ENCODE results near the gene MAFG. TPM values are rescaled to one million over a fixed set of nuclear protein-coding genes. Genes with fewer than 3 reads are reported as not detected.

The MAFG gene
- total and polyA plus RNA-seq, 9 of the 15 experiments (the other 6 are each of a cell fraction or from before 2014, with no cell fraction given) = 1.1 to 58.1 (median 24.9) TPM

- peaks cover 82% of the 10 kb centered on the region for H3K79me2 ChIP-seq (ENCODE audit: control insufficient read depth, insufficient read depth, low read length)
- H4K20me1 ChIP-seq (replicated peaks; ENCODE audit: control insufficient read depth, insufficient read depth, low read length) = no peaks in the 10 kb centered on the region
- ChIA-PET POLR2A (interaction anchor here (1.1 to 10.5 kb wide), 3 partner anchors 8 to 21 kb away, joined by 3 to 85 read pairs (median 3); no protein-coding TSS in a partner anchor), CTCF (ENCODE audit: low intra/inter-chr PET ratio) (no interaction called here)
- peak overlapping the region; percentile 73 for H3K4me3 ChIP-seq
- 0 out of 3 replicates have a peak, but pooled peaks have one; percentile 5 for ATAC-seq
- H3K9me3 ChIP-seq (replicated peaks; ENCODE audit: control insufficient read depth, insufficient read depth, low read depth, low read length) = no peaks in the 10 kb centered on the region
- H3K27ac ChIP-seq (ENCODE audit: extremely low read depth, low read depth, low read length) = peak overlapping the region; percentile 97
- no peak overlapping the region for H2AFZ ChIP-seq (ENCODE audit: low read depth, low read length)
- WGBS (ENCODE audit: insufficient coverage, low coverage, missing lambda C conversion rate) = 1% methylated on average over 33 of the region's 69 CpGs
- intact Hi-C loops (cut with micrococcal nuclease) (no loop called here), in situ Hi-C loops (cut with MboI) (no loop called here)
- FAIRE-seq = peak; percentile 55
- H3K4me1 ChIP-seq (replicated peaks in 1 of 2; ENCODE audit: control insufficient read depth in 2 of 2, insufficient read depth in 2 of 2, low read length in 2 of 2) = peaks cover 12 to 46% of the 10 kb centered on the region in 2 experiments; a peak in 4 of 5 replicates
- H3K9ac ChIP-seq (ENCODE audit: insufficient read depth in 1 of 2, low read depth in 2 of 2, low read length in 2 of 2) = peak overlapping the region; percentile 93 to 96
- TSS peak; percentile 40 for BruUV-seq (replicated peaks)
- H3K27me3 ChIP-seq (ENCODE audit: control insufficient read depth in 2 of 2, insufficient read depth in 2 of 2, low read length in 2 of 2) = no peaks in the 10 kb centered on the region
- peaks cover 73% of the 10 kb centered on the region for H3K36me3 ChIP-seq (ENCODE audit: control insufficient read depth, insufficient read depth, low read length)
- H3K9me1 ChIP-seq (ENCODE audit: control insufficient read depth, insufficient read depth, low read length) = peaks cover 8% of the 10 kb centered on the region
- H3K4me2 ChIP-seq (ENCODE audit: insufficient read depth, low read length) = peak overlapping the region; percentile 91
- peak in 3 of 4 experiments; percentile 48 to 81 (median 80) for DNase-seq (ENCODE audit: extremely low read depth in 1 of 4, low spot score in 3 of 4)
- TF ChIP-seq EGR1 (conservative IDR thresholded peaks at IDR 0.05) (0 out of 2 replicates have a peak, but pooled peaks have one; percentile 29), NRF1 (conservative IDR thresholded peaks at IDR 0.05 in 1 of 2, IDR thresholded peaks at IDR 0.05 in 1 of 2) (peak in 1 of 2 experiments; percentile 29; a peak in 1 of 4 replicates), KAT7 (CRISPR knock-in tag; IDR thresholded peaks at IDR 0.05; ENCODE audit: borderline replicate concordance) (0 out of 2 replicates have a peak, but pooled peaks have one; percentile 82), ZNF696 (CRISPR knock-in tag; conservative IDR thresholded peaks at IDR 0.05) (no peak), PATZ1 (CRISPR knock-in tag; IDR thresholded peaks at IDR 0.05; ENCODE audit: borderline replicate concordance) (no peak), MBD2 (IDR thresholded peaks at IDR 0.05; ENCODE audit: borderline replicate concordance, low read depth) (no peak), SIN3A (IDR thresholded peaks at IDR 0.05; ENCODE audit: borderline replicate concordance in 2 of 2, control insufficient read depth in 1 of 2, low read depth in 2 of 2, low read length in 2 of 2) (peak in 1 of 2 experiments; percentile 10; a peak in 1 of 4 replicates), ZZZ3 (IDR thresholded peaks at IDR 0.05) (no peak)
- TF ChIP-seq, protein P1, sequence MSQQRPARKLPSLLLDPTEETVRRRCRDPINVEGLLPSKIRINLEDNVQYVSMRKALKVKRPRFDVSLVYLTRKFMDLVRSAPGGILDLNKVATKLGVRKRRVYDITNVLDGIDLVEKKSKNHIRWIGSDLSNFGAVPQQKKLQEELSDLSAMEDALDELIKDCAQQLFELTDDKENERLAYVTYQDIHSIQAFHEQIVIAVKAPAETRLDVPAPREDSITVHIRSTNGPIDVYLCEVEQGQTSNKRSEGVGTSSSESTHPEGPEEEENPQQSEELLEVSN (IDR thresholded peaks at IDR 0.05; ENCODE audit: borderline replicate concordance in 1 of 2, extremely low read depth in 1 of 2, insufficient read depth in 1 of 2, insufficient read length in 1 of 2, low read depth in 1 of 2, low read length in 1 of 2, poor library complexity in 1 of 2, severe bottlenecking in 1 of 2) = peak in 1 of 2 experiments; percentile 22
- TF ChIP-seq, protein P2, sequence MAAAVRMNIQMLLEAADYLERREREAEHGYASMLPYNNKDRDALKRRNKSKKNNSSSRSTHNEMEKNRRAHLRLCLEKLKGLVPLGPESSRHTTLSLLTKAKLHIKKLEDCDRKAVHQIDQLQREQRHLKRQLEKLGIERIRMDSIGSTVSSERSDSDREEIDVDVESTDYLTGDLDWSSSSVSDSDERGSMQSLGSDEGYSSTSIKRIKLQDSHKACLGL (CRISPR knock-in tag; IDR thresholded peaks at IDR 0.05; ENCODE audit: borderline replicate concordance, poor library complexity, severe bottlenecking) = no peak
- TF ChIP-seq, protein P3, sequence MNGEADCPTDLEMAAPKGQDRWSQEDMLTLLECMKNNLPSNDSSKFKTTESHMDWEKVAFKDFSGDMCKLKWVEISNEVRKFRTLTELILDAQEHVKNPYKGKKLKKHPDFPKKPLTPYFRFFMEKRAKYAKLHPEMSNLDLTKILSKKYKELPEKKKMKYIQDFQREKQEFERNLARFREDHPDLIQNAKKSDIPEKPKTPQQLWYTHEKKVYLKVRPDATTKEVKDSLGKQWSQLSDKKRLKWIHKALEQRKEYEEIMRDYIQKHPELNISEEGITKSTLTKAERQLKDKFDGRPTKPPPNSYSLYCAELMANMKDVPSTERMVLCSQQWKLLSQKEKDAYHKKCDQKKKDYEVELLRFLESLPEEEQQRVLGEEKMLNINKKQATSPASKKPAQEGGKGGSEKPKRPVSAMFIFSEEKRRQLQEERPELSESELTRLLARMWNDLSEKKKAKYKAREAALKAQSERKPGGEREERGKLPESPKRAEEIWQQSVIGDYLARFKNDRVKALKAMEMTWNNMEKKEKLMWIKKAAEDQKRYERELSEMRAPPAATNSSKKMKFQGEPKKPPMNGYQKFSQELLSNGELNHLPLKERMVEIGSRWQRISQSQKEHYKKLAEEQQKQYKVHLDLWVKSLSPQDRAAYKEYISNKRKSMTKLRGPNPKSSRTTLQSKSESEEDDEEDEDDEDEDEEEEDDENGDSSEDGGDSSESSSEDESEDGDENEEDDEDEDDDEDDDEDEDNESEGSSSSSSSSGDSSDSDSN (IDR thresholded peaks at IDR 0.05; ENCODE audit: borderline replicate concordance in 1 of 2, low read depth in 2 of 2, low read length in 2 of 2) = peak in 1 of 2 experiments; percentile 63; a peak in 1 of 4 replicates
Measured at GRCh38 chr17:81890447-81891302, 36.9 kb downstream of the MAFG start.
